Fibroblast of the aortic adventitia (primary cell): ENCODE measurements around the gene ORC3. TPM values are rescaled to one million over a fixed set of nuclear protein-coding genes. Genes with fewer than 3 reads are reported as not detected.

Source experiments
- DNase-seq: peaks from one replicate; pipeline ENCODE4 v3.0.0-alpha.2; 2010; ENCODE audit warnings: low read depth
- H3K4me3 ChIP-seq: 2 replicates; pipeline ENCODE4 v1.5.1; 2011; ENCODE audit warnings: low read depth, mild to moderate bottlenecking, control low read depth, low read length, moderate library complexity
- total RNA-seq: library from RNA; depleted of rRNA; stranded (reverse); fragments of >200 nt; gene quantifications from 2 replicates; pipeline ENCODE4 v1.2.3, GENCODE V29; 2012; ENCODE audit warnings: low replicate concordance
- TF ChIP-seq, protein P1 (sequence below): IDR thresholded peaks from 2 replicates; pipeline ENCODE4 v1.5.1; 2011; ENCODE audit warnings: mild to moderate bottlenecking, low read length, control low read depth, inconsistent platforms; ENCODE audit not compliant: insufficient read depth

Gene ORC3
- total RNA-seq, 1 donor: 52.9 TPM

GRCh38 chr6:87655824-87656223 is 65.9 kb downstream of the ORC3 start:
- no peak for DNase-seq
- H3K4me3 ChIP-seq: no peak overlapping the region
- TF ChIP-seq, protein P1, sequence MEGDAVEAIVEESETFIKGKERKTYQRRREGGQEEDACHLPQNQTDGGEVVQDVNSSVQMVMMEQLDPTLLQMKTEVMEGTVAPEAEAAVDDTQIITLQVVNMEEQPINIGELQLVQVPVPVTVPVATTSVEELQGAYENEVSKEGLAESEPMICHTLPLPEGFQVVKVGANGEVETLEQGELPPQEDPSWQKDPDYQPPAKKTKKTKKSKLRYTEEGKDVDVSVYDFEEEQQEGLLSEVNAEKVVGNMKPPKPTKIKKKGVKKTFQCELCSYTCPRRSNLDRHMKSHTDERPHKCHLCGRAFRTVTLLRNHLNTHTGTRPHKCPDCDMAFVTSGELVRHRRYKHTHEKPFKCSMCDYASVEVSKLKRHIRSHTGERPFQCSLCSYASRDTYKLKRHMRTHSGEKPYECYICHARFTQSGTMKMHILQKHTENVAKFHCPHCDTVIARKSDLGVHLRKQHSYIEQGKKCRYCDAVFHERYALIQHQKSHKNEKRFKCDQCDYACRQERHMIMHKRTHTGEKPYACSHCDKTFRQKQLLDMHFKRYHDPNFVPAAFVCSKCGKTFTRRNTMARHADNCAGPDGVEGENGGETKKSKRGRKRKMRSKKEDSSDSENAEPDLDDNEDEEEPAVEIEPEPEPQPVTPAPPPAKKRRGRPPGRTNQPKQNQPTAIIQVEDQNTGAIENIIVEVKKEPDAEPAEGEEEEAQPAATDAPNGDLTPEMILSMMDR: no peak

DNA sequence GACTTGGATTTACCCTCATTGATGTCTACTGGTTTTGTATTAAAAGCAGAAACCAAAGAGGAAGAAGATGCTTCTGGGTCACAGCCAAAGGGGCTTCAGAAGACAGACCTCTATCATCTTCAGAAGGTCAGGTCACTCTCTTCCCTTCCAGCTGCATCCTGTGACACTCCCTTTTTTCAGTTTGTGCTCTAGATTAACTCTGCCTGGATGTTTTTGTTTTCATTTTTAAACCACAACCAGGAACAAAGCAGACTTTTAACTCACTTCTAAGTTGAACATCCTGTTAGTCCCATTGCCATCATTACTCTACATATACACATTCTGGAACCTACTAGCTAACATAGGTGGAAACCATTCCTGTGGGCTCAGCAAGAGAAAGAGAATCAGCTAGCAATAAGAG is 66.9 kb downstream of the ORC3 start:
- no peak overlapping the region for H3K4me3 ChIP-seq
- TF ChIP-seq, protein P1: no peak
- no peak for DNase-seq

DNA sequence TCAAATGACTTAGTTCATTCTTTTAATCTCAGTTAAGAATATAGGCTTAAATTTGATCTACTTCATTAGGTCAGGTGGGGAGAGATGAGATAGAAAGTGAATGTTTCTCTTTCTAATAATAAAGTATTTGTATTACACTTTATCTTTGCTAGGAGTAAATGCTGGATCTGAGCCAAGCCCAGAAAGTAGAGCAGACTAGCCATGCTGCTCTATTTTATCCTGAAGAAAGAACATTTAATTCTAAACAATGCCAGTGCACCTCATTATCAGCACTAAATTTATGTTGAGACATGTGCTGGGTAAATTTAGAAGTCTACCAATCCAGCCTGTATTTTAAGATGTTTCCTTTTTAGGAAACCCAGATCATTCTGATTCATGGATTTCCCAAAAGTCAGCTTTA is 68.6 kb downstream of the ORC3 start:
- TF ChIP-seq, protein P1: no peak
- no peak overlapping the region for H3K4me3 ChIP-seq
- DNase-seq: peak; percentile 58

DNA sequence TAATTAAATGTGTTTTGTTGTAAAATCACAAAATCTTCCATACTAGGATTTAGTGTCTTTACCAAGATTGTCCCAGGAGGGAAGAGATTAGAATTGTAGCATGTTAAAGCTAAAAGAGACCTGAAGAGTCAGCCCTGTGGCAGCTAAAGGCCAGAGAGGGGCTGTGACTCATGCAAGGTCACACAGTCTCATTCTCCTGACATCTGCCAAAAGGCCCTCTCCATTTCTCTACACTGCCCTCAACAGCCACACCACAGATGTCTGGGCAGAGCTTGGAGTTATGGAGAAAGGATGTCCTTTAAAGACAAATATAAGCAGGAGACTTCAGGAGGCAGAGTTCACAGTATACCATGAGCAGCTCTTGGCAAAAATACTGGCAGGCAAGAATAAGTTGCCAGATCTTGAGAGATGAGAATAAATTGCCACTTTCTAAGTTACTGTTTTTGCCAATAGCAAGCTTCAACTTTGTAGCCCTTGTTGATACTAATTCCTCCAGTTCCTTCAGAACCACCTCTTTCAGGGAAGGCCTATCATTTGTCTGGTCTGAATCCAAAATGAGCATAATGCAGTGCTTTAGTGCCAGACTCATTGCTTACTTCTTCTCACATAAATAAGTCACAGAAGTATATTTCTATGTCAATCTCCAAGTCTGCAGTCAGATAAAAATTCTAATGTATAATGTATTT is 70.4 kb downstream of the ORC3 start:
- peak; percentile 62 for DNase-seq
- TF ChIP-seq, protein P1: no peak
- no peak overlapping the region for H3K4me3 ChIP-seq

DNA sequence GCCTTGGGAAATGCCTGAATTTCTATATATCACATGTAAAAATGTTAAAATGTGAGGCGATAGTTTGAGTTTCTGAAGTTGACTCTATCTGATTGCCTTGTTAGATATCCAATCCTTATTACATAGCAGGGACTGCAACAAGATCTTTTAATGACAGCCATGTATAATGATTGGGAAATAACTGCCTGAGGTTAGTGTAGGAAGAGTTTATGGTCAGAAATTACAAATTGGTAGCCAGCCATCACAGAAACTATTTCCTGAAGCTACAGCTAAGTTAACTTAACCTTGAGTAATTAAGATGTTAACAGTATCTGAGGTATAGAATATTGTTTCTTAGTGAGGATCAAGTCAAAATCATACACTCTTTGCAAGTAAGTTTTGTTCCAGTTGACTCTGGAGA is 71.1 kb downstream of the ORC3 start:
- no peak overlapping the region for H3K4me3 ChIP-seq
- TF ChIP-seq, protein P1: no peak
- DNase-seq: peak; percentile 40

GRCh38 chr6:87661503-87661902 is 71.6 kb downstream of the ORC3 start:
- DNase-seq: peak; percentile 33

More at GRCh38 chr6:87661503-87661902, 71.6 kb downstream of the ORC3 start:
- TF ChIP-seq, protein P1: no peak
- no peak overlapping the region for H3K4me3 ChIP-seq
